Medulla oblongata (tissue), 1 donor: ENCODE measurements around the gene B4GALNT4.
"Not testable (repeated sequence)": the region's sequence is repeated elsewhere in the genome, so short reads cannot be mapped to it uniquely, and the experiment has no call there.

Source experiments
- DNase-seq: peaks from one replicate; pipeline ENCODE4 v3.0.0-alpha.2; 2015; ENCODE audit errors: extremely low spot score

B4GALNT4 gene

GRCh38 chr11:358129-358800 is 11.0 kb upstream of the B4GALNT4 start:
- DNase-seq, result no peak

DNA sequence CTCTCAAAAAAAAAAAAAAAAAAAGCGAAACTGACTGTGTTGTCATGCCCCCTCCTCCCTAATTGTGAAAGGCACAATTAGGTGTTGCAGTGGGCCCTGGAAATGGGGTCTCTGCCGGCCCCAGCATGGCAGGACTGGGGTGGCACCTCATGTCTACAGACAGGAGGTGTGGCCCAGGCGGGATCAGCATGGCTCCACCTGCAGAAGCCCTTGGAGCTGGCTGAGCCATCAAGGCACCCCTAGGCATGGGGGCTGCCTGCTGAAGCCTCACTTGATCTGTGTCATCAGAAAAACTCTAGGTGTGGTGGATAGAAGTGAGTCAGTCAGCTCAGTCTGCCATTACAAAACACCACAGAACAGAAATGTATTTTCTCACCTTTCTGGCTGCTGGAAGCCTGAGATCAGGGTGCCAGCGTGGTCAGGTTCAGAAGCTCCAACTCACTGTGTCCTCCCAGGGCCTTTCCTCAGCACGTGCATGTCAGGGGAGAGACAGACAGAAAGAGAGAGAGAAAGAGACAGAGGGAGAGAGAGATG is 10.1 kb upstream of the B4GALNT4 start:
- no peak for DNase-seq

DNA sequence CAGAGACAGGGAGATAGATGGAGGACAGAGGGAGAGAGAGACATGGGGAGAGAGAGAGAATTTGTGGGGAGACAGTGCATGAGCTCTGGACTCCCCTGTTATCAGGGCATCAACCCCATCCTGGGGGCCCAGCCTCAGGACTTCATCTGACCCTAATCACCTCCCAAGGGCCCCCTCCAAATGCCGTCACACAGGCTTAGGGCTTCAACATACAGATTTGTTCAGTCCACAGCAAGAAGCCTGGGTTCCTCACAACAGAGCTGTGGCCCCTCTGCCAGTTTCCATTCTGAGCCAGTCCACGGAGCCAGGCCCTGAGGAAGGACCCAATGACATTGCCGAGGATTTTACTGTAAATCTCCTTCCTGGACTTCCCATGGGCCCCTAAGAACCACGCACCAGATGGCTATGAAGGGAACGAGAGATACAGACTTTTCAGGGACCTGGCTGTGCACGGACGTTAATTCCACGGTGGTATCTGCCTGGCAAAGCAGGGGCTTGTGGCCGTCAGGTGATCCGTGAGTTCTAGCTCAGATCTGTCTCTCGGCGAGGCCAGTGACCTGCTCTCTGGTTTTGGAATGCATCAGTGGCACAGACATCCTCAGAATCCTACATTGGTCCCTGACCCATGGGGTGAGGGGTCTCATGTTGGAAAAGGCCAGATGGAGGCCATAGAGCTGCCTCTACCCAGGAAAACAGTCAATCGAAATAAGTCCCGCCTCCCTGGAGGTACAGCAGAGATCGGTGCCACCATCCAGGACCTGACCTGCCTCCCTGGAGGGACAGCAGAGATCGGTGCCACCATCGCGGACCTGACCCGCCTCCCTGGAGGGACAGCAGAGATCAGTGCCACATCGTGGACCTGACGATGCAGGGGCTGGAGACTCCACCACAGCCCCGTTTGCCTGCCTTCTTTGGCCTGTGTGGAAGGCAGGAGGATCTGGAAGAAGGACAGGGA is 8.7 kb upstream of the B4GALNT4 start:
- DNase-seq, result no peak

DNA sequence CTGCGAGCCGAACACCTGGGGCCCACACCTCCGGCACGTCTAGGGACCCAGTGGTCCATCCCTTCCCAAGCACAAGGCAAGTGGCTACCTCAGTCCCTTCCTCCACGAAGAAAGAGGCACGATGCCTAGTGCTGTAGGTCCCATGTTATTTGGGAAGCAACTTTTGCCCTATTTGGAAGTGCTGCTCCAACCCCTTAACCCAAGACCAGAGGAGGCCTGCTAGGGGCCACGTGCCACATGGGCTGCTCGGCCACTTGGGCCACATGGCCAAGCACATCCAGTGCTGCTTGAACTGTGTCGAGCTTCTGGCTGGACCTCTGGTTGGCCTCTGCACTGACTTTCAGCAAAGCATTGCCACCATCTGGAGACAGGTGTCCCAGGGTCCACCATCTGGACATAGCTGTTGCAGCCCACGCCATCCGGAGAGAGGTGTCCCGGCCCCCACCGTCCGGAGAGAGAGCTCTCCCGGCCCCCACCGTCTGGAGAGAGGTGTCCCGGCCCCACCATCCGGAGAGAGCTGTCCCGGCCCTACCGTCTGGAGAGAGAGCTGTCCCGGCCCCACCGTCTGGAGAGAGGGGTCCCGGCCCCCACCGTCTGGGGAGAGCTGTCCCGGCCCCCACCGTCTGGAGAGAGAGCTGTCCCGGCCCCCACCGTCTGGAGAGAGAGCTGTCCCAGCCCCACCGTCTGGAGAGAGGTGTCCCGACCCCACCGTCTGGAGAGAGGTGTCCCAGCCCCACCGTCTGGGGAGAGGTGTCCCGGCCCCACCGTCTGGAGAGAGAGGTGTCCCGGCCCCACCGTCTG is 6.5 kb upstream of the B4GALNT4 start:
- DNase-seq, result no peak

- DNase-seq, result not testable (repeated sequence)
These were observed 5.9 kb upstream of the B4GALNT4 start for GRCh38 chr11:363443-363805.

- DNase-seq, result no peak
These were observed 5.1 kb upstream of the B4GALNT4 start for GRCh38 chr11:363948-364761.

- no peak for DNase-seq
These were observed 4.1 kb upstream of the B4GALNT4 start for GRCh38 chr11:364991-365725.

GRCh38 chr11:365831-366230 is 3.5 kb upstream of the B4GALNT4 start:
- no peak for DNase-seq

DNA sequence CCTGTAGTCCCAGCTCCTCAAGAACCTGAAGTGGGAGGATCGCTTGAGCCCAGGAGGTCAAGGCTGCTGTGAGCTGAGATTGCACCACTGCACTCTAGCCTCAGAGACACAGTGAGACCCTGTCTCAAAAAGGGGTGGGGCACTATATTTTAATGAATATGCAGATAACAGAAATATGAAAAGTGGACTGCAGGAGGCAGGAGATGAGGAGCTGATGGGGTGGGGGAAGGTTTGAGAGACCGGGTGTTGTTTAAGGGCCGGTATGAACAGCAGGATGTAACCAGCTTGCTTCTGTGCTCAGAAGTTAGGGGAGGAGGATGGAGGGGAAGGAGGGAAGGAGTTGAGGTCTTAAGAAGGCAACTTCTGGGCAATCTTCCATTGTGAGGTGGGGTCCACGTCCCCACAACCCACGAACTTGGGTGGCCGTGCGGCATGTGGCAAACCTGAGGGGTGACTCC is 1.3 kb upstream of the B4GALNT4 start:
- DNase-seq, result no peak

DNA sequence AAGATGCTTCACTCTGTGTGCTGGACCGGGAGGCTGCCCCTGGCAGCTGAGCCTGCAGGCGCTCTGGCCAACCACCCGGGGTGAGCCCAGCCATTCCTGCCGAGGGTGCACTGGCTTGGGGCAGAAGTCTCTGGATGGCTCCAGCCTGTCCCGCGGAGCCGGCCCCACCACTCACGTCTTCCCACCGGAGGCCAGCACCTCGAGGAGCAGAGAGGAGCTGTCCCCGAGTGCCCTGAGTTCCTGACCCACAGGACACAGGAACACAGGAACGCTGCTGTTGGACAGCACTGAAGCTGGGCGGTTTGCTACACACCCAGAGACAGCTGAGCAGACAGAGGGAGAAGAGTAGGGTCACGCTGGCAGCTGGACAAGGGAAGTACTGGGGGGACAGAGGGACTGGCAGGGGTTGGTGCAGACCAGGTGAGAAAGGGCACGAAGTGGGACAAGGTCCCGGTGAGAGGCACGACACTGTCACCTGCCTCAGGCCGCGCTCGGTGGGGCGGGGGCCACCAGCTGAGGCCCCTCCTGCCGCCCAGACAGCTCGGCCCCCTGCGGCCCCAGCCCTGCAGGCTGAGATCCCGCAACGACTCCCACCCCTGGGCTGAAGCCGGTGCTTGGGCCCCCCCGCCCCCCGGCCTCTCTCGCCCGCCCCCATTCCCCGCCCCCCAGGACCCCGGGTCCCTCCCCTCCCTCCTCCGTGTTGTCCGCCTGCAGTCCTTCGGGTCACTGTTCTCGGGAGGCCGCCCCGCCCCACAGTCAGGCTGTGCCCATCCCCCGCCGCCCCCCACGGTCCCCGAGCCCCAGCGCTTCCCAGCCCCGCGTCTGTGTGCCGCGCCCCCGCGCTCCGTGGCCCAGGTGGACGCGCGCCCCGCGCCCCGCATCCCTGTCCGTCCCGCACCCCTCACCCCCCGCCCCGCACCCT is 624 bp upstream of the B4GALNT4 start:
- no peak for DNase-seq

GRCh38 chr11:370070-370941 is 1.0 kb downstream of the B4GALNT4 start:
- no peak for DNase-seq

DNA sequence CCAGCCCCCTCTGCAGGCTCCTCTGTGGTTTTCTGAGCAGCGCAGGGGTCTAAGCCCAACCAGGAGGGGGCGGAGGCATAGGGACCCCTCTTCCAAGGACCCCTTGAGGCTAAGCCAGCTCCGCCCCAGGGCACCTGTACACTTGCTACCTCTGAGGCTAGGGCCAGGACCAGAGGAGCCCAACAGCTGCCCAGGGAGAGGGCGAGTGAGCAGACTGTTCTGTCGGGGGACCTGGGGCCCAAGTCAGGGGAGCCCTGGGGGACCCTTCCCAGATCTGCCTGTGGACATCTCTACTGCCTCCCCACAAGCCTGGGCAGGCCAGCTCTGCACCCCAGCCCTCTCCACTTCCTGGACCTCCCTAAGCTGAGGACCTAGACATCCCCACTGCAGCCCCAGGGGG is 1.8 kb downstream of the B4GALNT4 start:
- DNase-seq, result no peak

DNA sequence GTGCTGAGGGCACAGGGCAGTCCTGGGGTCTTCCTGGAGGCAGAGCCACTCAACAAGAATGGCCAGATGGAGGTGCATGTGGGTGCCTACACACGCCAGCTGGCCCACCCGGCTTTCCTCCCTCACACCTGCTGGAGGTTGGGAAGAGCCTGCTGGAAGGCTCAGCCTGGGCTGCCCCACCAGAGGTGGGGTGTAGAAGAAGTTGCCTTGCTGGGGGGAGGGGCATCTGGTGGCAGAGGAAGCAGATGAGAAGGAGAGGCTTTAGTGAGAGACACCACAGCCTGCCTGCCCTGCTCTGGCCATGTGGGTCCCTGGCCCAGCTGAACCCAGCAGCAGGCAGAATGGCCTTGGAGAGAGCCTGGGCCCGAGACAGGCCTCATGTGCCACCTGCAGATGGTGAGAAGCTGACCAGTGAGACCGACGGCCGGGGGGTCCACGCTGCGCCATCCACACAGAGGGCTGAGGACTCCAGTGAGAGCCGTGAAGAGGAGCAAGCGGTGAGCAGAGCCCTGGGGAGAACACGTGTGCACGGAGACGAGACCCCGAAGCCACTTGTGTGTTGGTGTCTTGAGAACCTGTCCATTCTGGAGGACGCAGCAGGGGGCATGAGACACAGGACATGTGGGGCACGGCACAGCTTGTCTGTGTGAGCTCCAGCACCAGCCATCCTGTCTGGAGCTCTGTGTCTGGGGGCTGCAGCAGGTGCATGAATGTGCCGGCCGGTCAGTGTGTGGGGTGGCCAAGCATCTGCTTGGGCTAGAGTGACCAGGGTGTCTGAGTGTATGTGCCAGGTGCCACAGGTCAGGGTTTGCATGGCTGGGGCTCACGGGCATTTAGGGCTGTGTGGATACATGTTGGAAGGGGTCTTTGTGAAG is 2.7 kb downstream of the B4GALNT4 start:
- no peak for DNase-seq

- no peak for DNase-seq
These were observed 3.8 kb downstream of the B4GALNT4 start for GRCh38 chr11:372809-373715.

- peak; percentile 88 for DNase-seq
These were observed 4.6 kb downstream of the B4GALNT4 start for GRCh38 chr11:373716-374551.
